ENCODE data around the gene CST5.
"Not testable (repeated sequence)": the region's sequence is repeated elsewhere in the genome, so short reads cannot be mapped to it uniquely, and the experiment has no call there.

Gene CST5

GRCh38 chr20:23856226-23856625 is 23.3 kb downstream of the CST5 start:
- Histone ChIP-seq H3K9ac (ENCODE audit: low read depth, low read length) (no peak overlapping the region), H3K36me3 (ENCODE audit: insufficient read depth, low read length) (no peaks in the 10 kb centered on the region), H3K4me1 (ENCODE audit: insufficient read depth, low read length) (peaks cover 9% of the 10 kb centered on the region; the same call in 1 of the 2 replicates), H3K9me3 (ENCODE audit: control insufficient read depth, insufficient read depth, low read length) (no peaks in the 10 kb centered on the region)

GRCh38 chr20:23841693-23842092 is 37.9 kb downstream of the CST5 start:
- no peaks in the 10 kb centered on the region for H3K9me3 ChIP-seq (ENCODE audit: control insufficient read depth, insufficient read depth, low read length)
- H3K36me3 ChIP-seq (ENCODE audit: insufficient read depth, low read length): no peaks in the 10 kb centered on the region
- H3K9ac ChIP-seq (ENCODE audit: low read depth, low read length): no peak overlapping the region
- no peaks in the 10 kb centered on the region for H3K4me1 ChIP-seq (ENCODE audit: insufficient read depth, low read length)

DNA sequence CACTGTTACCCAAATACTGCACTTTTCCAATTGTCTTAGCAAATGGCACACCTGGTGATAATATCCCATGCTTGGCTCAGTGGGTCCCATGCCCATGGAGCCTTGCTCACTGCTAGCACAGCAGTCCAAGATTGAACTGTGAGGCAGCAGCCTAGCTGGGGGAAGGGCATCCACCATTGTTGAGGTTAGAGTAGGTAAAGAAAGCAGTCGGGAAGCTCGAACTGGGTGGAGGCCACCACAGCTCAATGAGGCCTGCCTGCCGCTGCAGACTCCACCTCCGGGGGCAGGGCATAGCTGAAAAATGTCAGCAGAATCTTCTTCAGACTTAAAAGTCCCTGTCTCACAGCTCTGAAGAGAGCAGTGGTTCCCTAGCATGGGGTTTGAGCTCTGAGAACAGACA is 43.8 kb downstream of the CST5 start:
- peaks cover 10% of the 10 kb centered on the region; the same call in 1 of the 2 replicates for H3K4me1 ChIP-seq (ENCODE audit: insufficient read depth, low read length)
- no peak overlapping the region for H3K9ac ChIP-seq (ENCODE audit: low read depth, low read length)
- H3K9me3 ChIP-seq (ENCODE audit: control insufficient read depth, insufficient read depth, low read length): 0 out of 2 replicates have a peak, but pooled peaks cover 4% of the 10 kb centered on the region
- H3K36me3 ChIP-seq (ENCODE audit: insufficient read depth, low read length): no peaks in the 10 kb centered on the region

GRCh38 chr20:23832775-23833513 is 46.6 kb downstream of the CST5 start:
- peaks cover 10% of the 10 kb centered on the region; the same call in 1 of the 2 replicates for H3K4me1 ChIP-seq (ENCODE audit: insufficient read depth, low read length)
- H3K9me3 ChIP-seq (ENCODE audit: control insufficient read depth, insufficient read depth, low read length): 0 out of 2 replicates have a peak, but pooled peaks cover 4% of the 10 kb centered on the region
- H3K9ac ChIP-seq (ENCODE audit: low read depth, low read length): no peak overlapping the region
- H3K36me3 ChIP-seq (ENCODE audit: insufficient read depth, low read length): no peaks in the 10 kb centered on the region

DNA sequence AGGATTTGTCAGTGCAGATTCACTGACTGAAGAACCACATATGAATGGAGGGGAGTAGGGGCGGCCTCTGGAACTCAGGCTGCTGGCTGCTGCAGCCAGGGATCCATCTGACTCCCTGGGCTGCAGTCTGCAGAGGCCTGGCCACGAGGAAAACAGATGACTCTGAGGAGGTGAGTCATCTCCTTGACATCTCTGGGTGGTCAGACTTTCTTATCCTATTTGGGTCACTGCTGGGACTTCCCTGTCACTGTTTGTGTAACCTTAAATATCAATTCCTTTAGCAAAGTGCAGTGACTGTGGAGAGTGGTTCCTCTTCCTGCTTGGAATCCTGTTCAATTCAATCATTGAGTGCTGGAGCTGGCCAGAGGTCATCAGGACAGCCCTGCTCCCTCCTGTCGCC is 47.6 kb downstream of the CST5 start:
- H3K36me3 ChIP-seq (ENCODE audit: insufficient read depth, low read length); H3K9me3 ChIP-seq (ENCODE audit: control insufficient read depth, insufficient read depth, low read length); H3K9ac ChIP-seq (ENCODE audit: low read depth, low read length): not testable (repeated sequence)
- peaks cover 10% of the 10 kb centered on the region; the same call in 1 of the 2 replicates for H3K4me1 ChIP-seq (ENCODE audit: insufficient read depth, low read length)

GRCh38 chr20:23826541-23827021 is 53.0 kb downstream of the CST5 start, which contains the start of gene CST2:
TSS of gene CST2 (minus strand) at chr20:23826729. CDS start at chr20:23826660, 69 bp downstream.
- Histone ChIP-seq H3K36me3 (ENCODE audit: insufficient read depth, low read length) (no peaks in the 10 kb centered on the region), H3K9me3 (ENCODE audit: control insufficient read depth, insufficient read depth, low read length) (no peaks in the 10 kb centered on the region), H3K4me1 (ENCODE audit: insufficient read depth, low read length) (peaks cover 2% of the 10 kb centered on the region; the same call in 1 of the 2 replicates), H3K9ac (ENCODE audit: low read depth, low read length) (no peak within 1 kb of the TSS)
